Naive thymus-derived CD4-positive, alpha-beta T cell (primary cell): ENCODE data around the gene SKIL. TPM values are rescaled to one million over a fixed set of nuclear protein-coding genes. Genes with fewer than 3 reads are reported as not detected.

Experiments used
- ATAC-seq: fragments of 150-1000 bp; cut with Tn5 transposase; 2 replicates; pipeline ENCODE4 v1.10.0; 2021; ENCODE audit warnings: mild to moderate bottlenecking, moderate library complexity
- CTCF ChIA-PET: fragments of 350-600 bp; sonication (Branson Sonifier 250); formaldehyde crosslinking; loops from one replicate; lab custom pipeline; 2021; ENCODE audit warnings: antibody characterized with exemption; lab: Charles Lee
- POLR2A ChIA-PET: fragments of 350-600 bp; sonication (Branson Sonifier 250); formaldehyde crosslinking; loops from one replicate; lab custom pipeline; 2021; ENCODE audit warnings: antibody characterized with exemption, inconsistent platforms; lab: Charles Lee
- DNase-seq, 9 donors: peaks; one replicate each; pipeline versions ENCODE4 v3.0.0 to v3.0.0-alpha.2; 2020 to 2022; ENCODE audit warnings: mixed read lengths in 1 of 9
- H3K27ac ChIP-seq: one replicate; pipeline ENCODE4 v1.7.0; 2013; ENCODE audit warnings: mild to moderate bottlenecking, low read depth, low read length, moderate library complexity
- H3K27me3 ChIP-seq, 2 donors: one replicate each; pipeline ENCODE4 v1.7.0; 2013; ENCODE audit warnings: low read length in 2 of 2, mild to moderate bottlenecking in 2 of 2, moderate library complexity in 2 of 2; ENCODE audit not compliant: control insufficient read depth in 2 of 2, insufficient read depth in 2 of 2
- H3K36me3 ChIP-seq, 3 experiments: 1 replicate in 2 of 3; 2 replicates in 1 of 3; pipeline ENCODE4 v1.7.0; 2013; ENCODE audit warnings: low read length in 3 of 3, mild to moderate bottlenecking in 3 of 3, moderate library complexity in 1 of 3; ENCODE audit not compliant: insufficient read depth in 3 of 3, control insufficient read depth in 2 of 3
- H3K4me1 ChIP-seq, 2 donors: one replicate each; pipeline ENCODE4 v1.7.0; 2013; ENCODE audit warnings: low read length in 2 of 2, mild to moderate bottlenecking in 2 of 2, moderate library complexity in 1 of 2; ENCODE audit not compliant: control insufficient read depth in 2 of 2, insufficient read depth in 2 of 2
- H3K4me3 ChIP-seq: 2 replicates; pipeline ENCODE4 v1.7.0; 2013; ENCODE audit warnings: mild to moderate bottlenecking, low read length
- H3K9me3 ChIP-seq, 3 experiments: 1 replicate in 2 of 3; 2 replicates in 1 of 3; pipeline ENCODE4 v1.7.0; 2013; ENCODE audit warnings: low read length in 3 of 3; ENCODE audit not compliant: control insufficient read depth in 2 of 3
- H3K27ac Mint-ChIP-seq, 9 donors: one replicate each; pipeline ENCODE4 v1.8.0; 2020 to 2022; ENCODE audit warnings: mixed read lengths in 9 of 9, mild to moderate bottlenecking in 8 of 9, moderate library complexity in 5 of 9, inconsistent platforms in 2 of 9
- H3K27me3 Mint-ChIP-seq, 5 donors: one replicate each; pipeline ENCODE4 v1.8.0; 2021 to 2022; ENCODE audit warnings: mixed read lengths in 5 of 5, mild to moderate bottlenecking in 1 of 5
- H3K36me3 Mint-ChIP-seq, 5 donors: one replicate each; pipeline ENCODE4 v1.8.0; 2020 to 2022; ENCODE audit warnings: mixed read lengths in 5 of 5, mild to moderate bottlenecking in 3 of 5, inconsistent platforms in 1 of 5
- H3K4me1 Mint-ChIP-seq, 7 donors: one replicate each; pipeline ENCODE4 v1.8.0; 2020 to 2022; ENCODE audit warnings: mixed read lengths in 7 of 7, mild to moderate bottlenecking in 3 of 7, inconsistent platforms in 1 of 7
- H3K4me3 Mint-ChIP-seq, 10 donors: one replicate each; pipeline ENCODE4 v1.8.0; 2020 to 2022; ENCODE audit warnings: mild to moderate bottlenecking in 10 of 10, mixed read lengths in 10 of 10, moderate library complexity in 6 of 10, inconsistent platforms in 2 of 10
- H3K9me3 Mint-ChIP-seq, 11 donors: one replicate each; pipeline ENCODE4 v1.8.0; 2020 to 2022; ENCODE audit warnings: mixed read lengths in 11 of 11, mild to moderate bottlenecking in 4 of 11, inconsistent platforms in 1 of 11, moderate library complexity in 1 of 11
- intact Hi-C, 2 donors: fragments of 100-400 bp; cut with micrococcal nuclease; formaldehyde crosslinking; loops; one replicate each; pipeline ENCODE4 v1.15.1; 2023
- polyA plus RNA-seq, 2 donors: library from polyadenylated mRNA; unstranded; fragments of 300-500 nt; fragmentation: Illumina TruSeq; gene quantifications; one replicate each; pipeline ENCODE4 v1.2.3, GENCODE V29; 2021
- total RNA-seq, 6 experiments: library from RNA in 5 of 6; stranded (reverse) in 5 of 6; gene quantifications; 1 replicate in 5 of 6; 2 replicates in 1 of 6; pipeline ENCODE4 v1.2.3 and lab custom pipeline; 2021 to 2026

The SKIL gene
- total and polyA plus RNA-seq, 7 experiments from 2014 or later = 4.7 to 80.5 (median 36.0) TPM

GRCh38 chr3:170397685-170398084 is 40.2 kb downstream of the SKIL start:
- intact Hi-C loops = no loop called here
- no peaks in the 10 kb centered on the region for H3K4me1 ChIP-seq
- peak overlapping the region in 2 of 9 donors; percentile 15 to 48 for H3K27ac Mint-ChIP-seq
- no peaks in the 10 kb centered on the region for H3K9me3 ChIP-seq
- no peak overlapping the region for H3K27ac ChIP-seq
- ChIA-PET POLR2A (no interaction called here), CTCF (interaction anchor here (0.6 kb wide), 2 partner anchors 207 to 239 kb away, joined by 3 to 6 read pairs; no protein-coding TSS in a partner anchor)
- DNase-seq (no peak), ATAC-seq (no peak)
- H3K27me3 ChIP-seq = no peaks in the 10 kb centered on the region
- H3K36me3 Mint-ChIP-seq = peaks cover 0 to 6% (median 0%) of the 10 kb centered on the region in 5 donors
- H3K27me3 Mint-ChIP-seq = no peaks in the 10 kb centered on the region
- H3K4me3 ChIP-seq = no peak overlapping the region
- H3K36me3 ChIP-seq = no peaks in the 10 kb centered on the region
- peaks cover 0 to 4% (median under 1%) of the 10 kb centered on the region in 11 donors for H3K9me3 Mint-ChIP-seq
- no peaks in the 10 kb centered on the region for H3K4me1 Mint-ChIP-seq
- H3K4me3 Mint-ChIP-seq = no peak overlapping the region

GRCh38 chr3:170405101-170405500 is 47.6 kb downstream of the SKIL start:
- POLR2A ChIA-PET = no interaction called here
- Mint-ChIP-seq H3K4me1 (no peaks in the 10 kb centered on the region), H3K27ac (no peak overlapping the region), H3K36me3 (peaks cover 0 to 4% (median 0%) of the 10 kb centered on the region in 5 donors), H3K27me3 (peaks cover 0 to 6% (median 0%) of the 10 kb centered on the region in 5 donors), H3K9me3 (peaks cover 0 to 8% (median 2%) of the 10 kb centered on the region in 11 donors), H3K4me3 (no peak overlapping the region)
- CTCF ChIA-PET = no interaction called here
- Histone ChIP-seq H3K4me3 (no peak overlapping the region), H3K4me1 (no peaks in the 10 kb centered on the region), H3K9me3 (no peaks in the 10 kb centered on the region), H3K27ac (no peak overlapping the region), H3K36me3 (no peaks in the 10 kb centered on the region), H3K27me3 (no peaks in the 10 kb centered on the region)
- intact Hi-C loops = no loop called here
- DNase-seq = no peak
- no peak for ATAC-seq

- H3K36me3 Mint-ChIP-seq = no peaks in the 10 kb centered on the region
- Histone ChIP-seq H3K27ac (no peak overlapping the region), H3K9me3 (no peaks in the 10 kb centered on the region), H3K27me3 (no peaks in the 10 kb centered on the region), H3K4me1 (no peaks in the 10 kb centered on the region), H3K4me3 (no peak overlapping the region), H3K36me3 (no peaks in the 10 kb centered on the region)
- peaks cover 0 to 1% (median 0%) of the 10 kb centered on the region in 7 donors for H3K4me1 Mint-ChIP-seq
- no peak for ATAC-seq
- POLR2A ChIA-PET = no interaction called here
- H3K27ac Mint-ChIP-seq = peak overlapping the region in 1 of 9 donors; percentile 36
- no peak overlapping the region for H3K4me3 Mint-ChIP-seq
- peaks cover 0 to 9% (median 0%) of the 10 kb centered on the region in 5 donors for H3K27me3 Mint-ChIP-seq
- no peaks in the 10 kb centered on the region for H3K9me3 Mint-ChIP-seq
- CTCF ChIA-PET = interaction anchor here (0.6 to 1.0 kb wide), 4 partner anchors 7 to 102 kb away, joined by 3 to 6 read pairs (median 4); no protein-coding TSS in a partner anchor
- DNase-seq = peak in 1 of 9 donors; percentile 25
- intact Hi-C loops = loop anchor here (1.0 to 10.0 kb wide), 11 partner anchors 100 to 1364 kb away; partner anchors contain the start of gene LRRC31 (in 1 of the 2)
Measured at GRCh38 chr3:170410428-170411029, 53.0 kb downstream of the SKIL start.

GRCh38 chr3:170413291-170413690 is 55.8 kb downstream of the SKIL start:
- H3K36me3 ChIP-seq = no peaks in the 10 kb centered on the region
- Mint-ChIP-seq H3K4me3 (no peak overlapping the region), H3K9me3 (peaks cover 0 to 2% (median 0%) of the 10 kb centered on the region in 11 donors), H3K27ac (no peak overlapping the region), H3K4me1 (peaks cover 3 to 9% (median 3%) of the 10 kb centered on the region in 7 donors), H3K36me3 (peaks cover 0 to 6% (median 0%) of the 10 kb centered on the region in 5 donors), H3K27me3 (peaks cover 11 to 34% (median 13%) of the 10 kb centered on the region in 5 donors)
- H3K9me3 ChIP-seq = no peaks in the 10 kb centered on the region
- POLR2A ChIA-PET = no interaction called here
- peaks cover 0 to 4% of the 10 kb centered on the region in 2 donors for H3K27me3 ChIP-seq
- no peak for ATAC-seq
- intact Hi-C loops = loop anchor here (5.0 to 10.0 kb wide), 6 partner anchors 439 to 1362 kb away; partner anchors contain the start of gene LRRC31 (in 1 of the 2)
- no peaks in the 10 kb centered on the region for H3K4me1 ChIP-seq
- no peak overlapping the region for H3K4me3 ChIP-seq
- CTCF ChIA-PET = interaction anchor here (1.2 to 2.8 kb wide), 4 partner anchors 10 to 1359 kb away, joined by 3 to 16 read pairs (median 7); no protein-coding TSS in a partner anchor
- DNase-seq = no peak
- H3K27ac ChIP-seq = no peak overlapping the region

- Histone ChIP-seq H3K4me1 (peaks cover 4 to 7% of the 10 kb centered on the region in 2 donors), H3K27ac (no peak overlapping the region), H3K36me3 (no peaks in the 10 kb centered on the region), H3K4me3 (no peak overlapping the region), H3K27me3 (peaks cover 0 to 8% of the 10 kb centered on the region in 2 donors), H3K9me3 (no peaks in the 10 kb centered on the region)
- no peak overlapping the region for H3K4me3 Mint-ChIP-seq
- peaks cover 0 to 3% (median 0%) of the 10 kb centered on the region in 11 donors for H3K9me3 Mint-ChIP-seq
- peaks cover 14 to 40% (median 17%) of the 10 kb centered on the region in 5 donors for H3K27me3 Mint-ChIP-seq
- DNase-seq (peak in 6 of 9 donors; percentile 25 to 58 (median 48)), ATAC-seq (peak; percentile 75)
- peaks cover 0 to 6% (median 0%) of the 10 kb centered on the region in 5 donors for H3K36me3 Mint-ChIP-seq
- peaks cover 5 to 15% (median 7%) of the 10 kb centered on the region in 7 donors for H3K4me1 Mint-ChIP-seq
- intact Hi-C loops = loop anchor here (1.0 to 10.0 kb wide), 13 partner anchors 56 to 1361 kb away; partner anchors contain the start of genes LRRC31 (in 1 of the 2) and SKIL (in 1 of the 2)
- H3K27ac Mint-ChIP-seq = no peak overlapping the region
- CTCF ChIA-PET = interaction anchor here (0.7 to 2.8 kb wide), 9 partner anchors 11 to 1358 kb away, joined by 3 to 16 read pairs (median 4); no protein-coding TSS in a partner anchor
- POLR2A ChIA-PET = interaction anchor here (0.7 kb wide), 1 partner anchor 57 kb away, joined by 4 read pairs; the partner anchor contains the start of gene SKIL
Measured at GRCh38 chr3:170414202-170414663, 56.7 kb downstream of the SKIL start.

- CTCF ChIA-PET = interaction anchor here (1.4 kb wide), 1 partner anchor 395 kb away, joined by 3 read pairs; no protein-coding TSS in a partner anchor
- Histone ChIP-seq H3K27ac (no peak overlapping the region), H3K9me3 (no peaks in the 10 kb centered on the region), H3K27me3 (peaks cover 0 to 16% of the 10 kb centered on the region in 2 donors), H3K4me3 (no peak overlapping the region), H3K4me1 (peaks cover 6 to 11% of the 10 kb centered on the region in 2 donors), H3K36me3 (no peaks in the 10 kb centered on the region)
- no peak for DNase-seq
- peaks cover 0 to 3% (median 0%) of the 10 kb centered on the region in 11 donors for H3K9me3 Mint-ChIP-seq
- H3K36me3 Mint-ChIP-seq = peaks cover 0 to 6% (median 0%) of the 10 kb centered on the region in 5 donors
- peak overlapping the region in 4 of 10 donors; percentile 12 to 88 (median 18) for H3K4me3 Mint-ChIP-seq
- POLR2A ChIA-PET = no interaction called here
- H3K27me3 Mint-ChIP-seq = peaks cover 28 to 67% (median 30%) of the 10 kb centered on the region in 5 donors
- no peak overlapping the region for H3K27ac Mint-ChIP-seq
- H3K4me1 Mint-ChIP-seq = peaks cover 11 to 24% (median 12%) of the 10 kb centered on the region in 7 donors
- ATAC-seq = no peak
- intact Hi-C loops = loop anchor here (10.0 kb wide), 4 partner anchors 548 to 1358 kb away; partner anchors contain the start of gene LRRC31 (in 1 of the 2)
Measured at GRCh38 chr3:170417090-170417489, 59.6 kb downstream of the SKIL start.
